AG04450 (cell line): ENCODE data around the gene PDE4D. TPM values are rescaled to one million over a fixed set of nuclear protein-coding genes. Genes with fewer than 3 reads are reported as not detected.

Experiments used
- CTCF ChIA-PET: fragments of 300-600, 350-600 bp; formaldehyde crosslinking; extraction: SDS; loops from one replicate; lab custom pipeline; 2022; ENCODE audit warnings: antibody characterized with exemption, inconsistent platforms; lab: Charles Lee
- POLR2A ChIA-PET: fragments of 350-600 bp; formaldehyde crosslinking; extraction: SDS; loops from one replicate; lab custom pipeline; 2021; ENCODE audit warnings: antibody characterized with exemption, inconsistent platforms; lab: Yijun Ruan, JAX
- DNase-seq: peaks from one replicate; pipeline ENCODE4 v3.0.0-alpha.2; 2011; ENCODE audit warnings: low read depth, low spot score
- H3K27ac ChIP-seq: one replicate; pipeline ENCODE4 v1.5.1; 2012; ENCODE audit warnings: low read depth, low read length, control low read depth
- H3K27me3 ChIP-seq: one replicate; pipeline ENCODE4 v1.6.0; 2012; ENCODE audit warnings: low read length; ENCODE audit not compliant: control insufficient read depth, insufficient read depth
- H3K4me3 ChIP-seq: 2 replicates; pipeline ENCODE4 v1.5.1; 2011; ENCODE audit warnings: mild to moderate bottlenecking, low read depth, low read length, control low read depth
- H3K9me3 ChIP-seq: 2 replicates; pipeline ENCODE4 v1.5.1; 2012; ENCODE audit warnings: low read length; ENCODE audit not compliant: control insufficient read depth, insufficient read depth
- polyA plus RNA-seq: library from polyadenylated mRNA; depleted of rRNA; stranded (reverse); fragments of >200 nt; gene quantifications from 2 replicates; pipeline ENCODE4 v1.2.3, GENCODE V29; 2011
- TF ChIP-seq, protein P1 (sequence below): IDR thresholded peaks from 2 replicates; pipeline ENCODE4 v1.5.1; 2011; ENCODE audit warnings: low read depth, low read length, control low read depth, inconsistent platforms

The PDE4D gene
- polyA plus RNA-seq, 1 experiment: 12.0 TPM

DNA sequence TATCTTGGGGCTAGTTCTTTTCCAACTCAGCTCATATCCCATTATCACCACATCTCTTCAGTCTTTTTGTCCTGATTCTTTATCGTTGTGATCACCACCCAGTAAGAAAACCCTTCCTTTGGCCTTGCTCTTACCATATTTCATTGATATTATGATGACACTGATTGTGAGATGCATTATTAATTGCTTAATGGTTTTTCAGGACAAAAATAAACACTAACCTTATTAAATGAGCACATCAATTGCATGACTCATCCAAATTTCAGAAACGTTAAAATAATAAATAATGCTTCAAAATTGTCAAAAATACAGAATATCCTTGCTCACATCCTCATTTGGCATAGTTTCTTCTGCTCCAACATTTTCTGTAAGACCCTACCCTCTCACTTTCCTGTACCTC is 270.7 kb downstream of the PDE4D start:
- ChIA-PET CTCF (no interaction called here), POLR2A (no interaction called here)
- Histone ChIP-seq H3K27ac (no peak overlapping the region), H3K27me3 (no peaks in the 10 kb centered on the region), H3K4me3 (no peak overlapping the region), H3K9me3 (no peaks in the 10 kb centered on the region)
- no peak for DNase-seq
- TF ChIP-seq, protein P1, sequence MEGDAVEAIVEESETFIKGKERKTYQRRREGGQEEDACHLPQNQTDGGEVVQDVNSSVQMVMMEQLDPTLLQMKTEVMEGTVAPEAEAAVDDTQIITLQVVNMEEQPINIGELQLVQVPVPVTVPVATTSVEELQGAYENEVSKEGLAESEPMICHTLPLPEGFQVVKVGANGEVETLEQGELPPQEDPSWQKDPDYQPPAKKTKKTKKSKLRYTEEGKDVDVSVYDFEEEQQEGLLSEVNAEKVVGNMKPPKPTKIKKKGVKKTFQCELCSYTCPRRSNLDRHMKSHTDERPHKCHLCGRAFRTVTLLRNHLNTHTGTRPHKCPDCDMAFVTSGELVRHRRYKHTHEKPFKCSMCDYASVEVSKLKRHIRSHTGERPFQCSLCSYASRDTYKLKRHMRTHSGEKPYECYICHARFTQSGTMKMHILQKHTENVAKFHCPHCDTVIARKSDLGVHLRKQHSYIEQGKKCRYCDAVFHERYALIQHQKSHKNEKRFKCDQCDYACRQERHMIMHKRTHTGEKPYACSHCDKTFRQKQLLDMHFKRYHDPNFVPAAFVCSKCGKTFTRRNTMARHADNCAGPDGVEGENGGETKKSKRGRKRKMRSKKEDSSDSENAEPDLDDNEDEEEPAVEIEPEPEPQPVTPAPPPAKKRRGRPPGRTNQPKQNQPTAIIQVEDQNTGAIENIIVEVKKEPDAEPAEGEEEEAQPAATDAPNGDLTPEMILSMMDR: no peak

DNA sequence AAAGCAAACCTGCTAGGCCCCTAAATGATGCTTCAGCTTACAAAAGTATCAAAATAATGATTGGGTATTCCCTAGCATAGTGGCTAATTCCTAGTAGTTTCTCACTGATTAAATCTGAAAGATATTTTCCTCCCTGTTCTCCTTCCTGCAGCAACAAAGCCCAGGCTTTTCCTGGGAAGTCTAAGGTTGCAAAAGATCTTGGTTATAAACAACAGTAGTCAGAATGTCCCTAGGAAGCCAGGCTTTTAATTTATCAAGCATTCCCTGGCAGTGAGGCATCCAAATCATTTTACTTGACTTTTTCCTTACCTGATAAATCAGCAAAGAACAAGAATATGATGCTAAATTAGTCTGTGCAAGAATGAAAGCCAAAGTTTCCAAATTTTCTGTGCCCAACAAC is 272.0 kb downstream of the PDE4D start:
- no peak overlapping the region for H3K4me3 ChIP-seq
- H3K9me3 ChIP-seq: no peaks in the 10 kb centered on the region
- no peak overlapping the region for H3K27ac ChIP-seq
- no peaks in the 10 kb centered on the region for H3K27me3 ChIP-seq
- DNase-seq: no peak
- ChIA-PET CTCF (interaction anchor here (1.1 to 1.7 kb wide), 2 partner anchors 52 to 115 kb away, joined by 3 to 4 read pairs; no protein-coding TSS in a partner anchor), POLR2A (no interaction called here)
- TF ChIP-seq, protein P1: no peak

DNA sequence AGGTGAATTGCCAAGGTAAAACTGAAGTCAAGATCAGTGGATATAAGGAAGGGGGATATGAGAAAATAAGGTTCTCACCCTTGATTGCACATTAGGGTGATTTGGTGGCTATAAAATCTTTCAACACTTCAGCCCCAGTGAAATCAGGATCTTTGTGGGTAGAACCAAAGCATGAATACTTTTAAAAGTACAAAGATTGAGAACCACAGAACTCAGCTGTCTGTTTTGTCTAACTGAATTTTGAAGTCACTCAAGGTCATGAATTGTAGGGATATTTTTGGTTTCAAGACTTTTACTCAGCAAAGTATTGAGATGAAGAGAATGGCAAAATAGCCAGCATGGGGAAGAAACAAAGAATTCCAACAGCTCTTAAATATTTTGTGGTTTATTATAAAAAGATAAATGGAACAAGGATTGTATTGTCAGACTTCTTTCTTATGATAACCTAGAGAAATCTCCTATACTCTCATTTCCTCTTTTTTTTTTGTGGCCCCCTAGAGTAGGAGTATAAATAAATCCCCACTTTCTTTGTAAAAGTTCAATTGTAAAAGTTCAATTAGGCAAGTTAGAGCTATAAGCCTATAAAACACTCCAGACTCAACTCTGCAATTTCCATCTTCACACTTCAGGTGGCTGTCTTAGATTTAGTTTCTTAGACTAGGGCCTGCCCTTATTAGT is 272.9 kb downstream of the PDE4D start:
- TF ChIP-seq, protein P1: no peak
- no peak overlapping the region for H3K27ac ChIP-seq
- no peak overlapping the region for H3K4me3 ChIP-seq
- ChIA-PET POLR2A (no interaction called here), CTCF (interaction anchor here (1.1 to 1.7 kb wide), 2 partner anchors 53 to 114 kb away, joined by 3 to 4 read pairs; no protein-coding TSS in a partner anchor)
- H3K27me3 ChIP-seq: no peaks in the 10 kb centered on the region
- H3K9me3 ChIP-seq: no peaks in the 10 kb centered on the region
- no peak for DNase-seq

DNA sequence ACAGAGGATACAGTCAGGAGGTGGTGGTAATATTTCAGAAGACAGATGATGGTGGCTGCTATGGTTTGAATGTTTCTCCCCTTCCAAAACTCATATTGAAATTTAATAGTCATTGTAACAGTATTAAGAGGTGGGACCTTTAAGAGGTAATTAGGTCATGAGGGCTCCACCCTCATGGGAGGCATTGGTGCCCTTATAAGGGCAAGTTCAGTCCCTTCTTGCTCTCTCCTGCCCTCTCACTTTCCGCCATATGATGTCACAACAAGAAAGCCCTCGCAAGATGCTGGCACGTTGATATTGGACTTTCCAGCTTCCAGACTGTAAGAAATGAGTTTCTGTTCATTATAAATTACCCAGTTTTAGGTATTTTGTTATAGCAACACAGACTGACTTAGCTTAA is 274.9 kb downstream of the PDE4D start:
- POLR2A ChIA-PET: no interaction called here
- no peaks in the 10 kb centered on the region for H3K27me3 ChIP-seq
- no peak overlapping the region for H3K4me3 ChIP-seq
- H3K27ac ChIP-seq: no peak overlapping the region
- CTCF ChIA-PET: no interaction called here
- TF ChIP-seq, protein P1: no peak
- no peaks in the 10 kb centered on the region for H3K9me3 ChIP-seq
- DNase-seq: no peak

DNA sequence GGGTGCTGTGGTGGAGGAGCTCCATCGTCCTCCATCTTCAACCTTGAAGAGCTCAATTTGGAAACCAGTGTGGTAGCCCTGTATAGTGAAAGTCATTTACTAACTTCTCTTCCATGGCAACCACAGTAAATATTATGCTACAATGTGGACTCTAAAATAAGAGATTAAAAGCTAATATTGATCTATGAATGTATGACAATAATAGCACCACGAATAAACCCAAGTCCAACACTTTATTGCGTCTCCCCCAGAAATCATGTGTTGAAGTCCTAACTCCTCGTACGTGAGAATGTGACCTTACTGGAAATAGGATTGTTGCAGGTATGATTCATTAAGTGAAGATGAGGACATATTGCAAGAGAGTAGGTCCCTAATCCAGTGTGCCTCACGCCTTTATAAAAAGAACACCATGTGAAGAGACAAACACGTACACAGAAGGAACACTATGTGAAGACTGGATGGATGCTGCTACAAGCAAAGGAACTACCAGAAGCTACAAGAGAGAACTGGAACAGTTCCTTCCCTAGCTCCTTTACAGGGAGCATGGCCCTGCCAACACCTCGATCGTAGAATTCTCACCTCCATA is 276.2 kb downstream of the PDE4D start:
- TF ChIP-seq, protein P1: no peak
- ChIA-PET POLR2A (no interaction called here), CTCF (no interaction called here)
- no peaks in the 10 kb centered on the region for H3K27me3 ChIP-seq
- H3K27ac ChIP-seq: no peak overlapping the region
- H3K9me3 ChIP-seq: no peaks in the 10 kb centered on the region
- no peak for DNase-seq
- no peak overlapping the region for H3K4me3 ChIP-seq
